ENCODE measurements around the gene GAPDH. TPM values are rescaled to one million over a fixed set of nuclear protein-coding genes. Genes with fewer than 3 reads are reported as not detected.
"Not testable (repeated sequence)": the region's sequence is repeated elsewhere in the genome, so short reads cannot be mapped to it uniquely, and the experiment has no call there.

Gene GAPDH
- total RNA-seq, 3 donors from 2014 or later = 4,635 to 5,387 (median 5,019) TPM

GRCh38 chr12:6547566-6547965 lies 13.2 kb downstream of the GAPDH start:
- no peaks in the 10 kb centered on the region for H3K27me3 Mint-ChIP-seq (ENCODE audit: low read depth)
- no peaks in the 10 kb centered on the region for H3K9me3 Mint-ChIP-seq
- DNase-seq (no peak), ATAC-seq (no peak)
- no peak overlapping the region for H3K4me3 Mint-ChIP-seq
- H3K4me1 Mint-ChIP-seq (ENCODE audit: low read depth) = peaks cover 9% of the 10 kb centered on the region
- H3K36me3 Mint-ChIP-seq (ENCODE audit: insufficient read depth) = peaks cover 15% of the 10 kb centered on the region

DNA sequence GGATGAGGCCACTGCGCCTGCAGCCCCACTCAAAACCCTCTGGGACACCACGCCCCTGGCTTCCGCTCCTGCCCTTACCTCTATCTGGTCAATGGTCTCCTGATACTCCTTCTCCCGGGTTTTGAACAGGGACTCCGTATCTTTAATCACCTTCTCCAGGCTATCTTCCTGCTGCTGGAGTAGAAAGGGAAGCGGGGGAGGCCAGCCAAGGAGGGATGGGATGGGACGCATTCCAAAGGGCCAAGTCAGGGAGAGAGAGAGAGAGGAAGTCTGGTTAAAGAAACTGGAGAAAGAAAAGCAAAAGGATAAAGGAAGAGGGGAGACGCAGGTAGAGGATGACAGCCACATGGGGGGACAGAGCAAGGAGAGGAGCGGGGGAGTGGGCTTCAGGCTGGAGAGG lies 13.7 kb downstream of the GAPDH start:
- Mint-ChIP-seq H3K36me3 (ENCODE audit: insufficient read depth) (peaks cover 17% of the 10 kb centered on the region), H3K4me3 (no peak overlapping the region), H3K27me3 (ENCODE audit: low read depth) (no peaks in the 10 kb centered on the region), H3K4me1 (ENCODE audit: low read depth) (peaks cover 12% of the 10 kb centered on the region), H3K9me3 (no peaks in the 10 kb centered on the region)
- DNase-seq (no peak), ATAC-seq (no peak)

- H3K36me3 Mint-ChIP-seq (ENCODE audit: insufficient read depth) = peaks cover 17% of the 10 kb centered on the region
- H3K27me3 Mint-ChIP-seq (ENCODE audit: low read depth) = no peaks in the 10 kb centered on the region
- DNase-seq (no peak), ATAC-seq (no peak)
- H3K4me3 Mint-ChIP-seq = no peak overlapping the region
- peaks cover 17% of the 10 kb centered on the region for H3K4me1 Mint-ChIP-seq (ENCODE audit: low read depth)
- no peaks in the 10 kb centered on the region for H3K9me3 Mint-ChIP-seq
Measured at GRCh38 chr12:6548556-6548955, 14.2 kb downstream of the GAPDH start.

- Mint-ChIP-seq H3K4me1 (ENCODE audit: low read depth) (peaks cover 21% of the 10 kb centered on the region), H3K27me3 (ENCODE audit: low read depth) (no peaks in the 10 kb centered on the region), H3K4me3 (no peak overlapping the region), H3K9me3 (no peaks in the 10 kb centered on the region), H3K36me3 (ENCODE audit: insufficient read depth) (peaks cover 17% of the 10 kb centered on the region)
- ATAC-seq (no peak), DNase-seq (no peak)
Measured at GRCh38 chr12:6548966-6549683, 14.8 kb downstream of the GAPDH start.

DNA sequence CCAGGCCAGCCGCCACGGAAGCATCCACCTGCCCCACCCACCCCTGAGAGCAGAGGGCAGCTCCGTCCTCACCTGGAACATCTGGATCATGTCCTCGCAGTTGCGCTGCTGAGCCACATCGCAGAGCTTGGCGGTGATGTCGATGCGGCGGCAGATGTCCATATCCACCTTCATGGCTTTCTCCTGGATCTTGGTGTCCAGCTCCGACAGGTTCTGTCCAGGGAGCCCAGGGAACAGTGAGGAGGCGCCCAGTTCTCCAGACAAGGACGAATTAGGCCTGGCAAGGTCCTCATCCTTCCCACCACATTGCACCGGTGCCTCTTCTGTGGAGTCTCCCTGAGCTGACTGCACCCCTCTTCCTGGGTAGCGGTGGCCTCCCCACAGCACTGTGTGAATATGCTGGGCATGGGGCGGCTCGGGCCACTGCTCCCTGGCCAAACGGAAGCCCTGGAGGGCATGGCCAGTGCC lies 15.4 kb downstream of the GAPDH start:
- Mint-ChIP-seq H3K27me3 (ENCODE audit: low read depth) (no peaks in the 10 kb centered on the region), H3K9me3 (no peaks in the 10 kb centered on the region), H3K36me3 (ENCODE audit: insufficient read depth) (peaks cover 17% of the 10 kb centered on the region), H3K4me3 (no peak overlapping the region), H3K4me1 (ENCODE audit: low read depth) (peaks cover 27% of the 10 kb centered on the region)
- ATAC-seq (no peak), DNase-seq (no peak)

DNA sequence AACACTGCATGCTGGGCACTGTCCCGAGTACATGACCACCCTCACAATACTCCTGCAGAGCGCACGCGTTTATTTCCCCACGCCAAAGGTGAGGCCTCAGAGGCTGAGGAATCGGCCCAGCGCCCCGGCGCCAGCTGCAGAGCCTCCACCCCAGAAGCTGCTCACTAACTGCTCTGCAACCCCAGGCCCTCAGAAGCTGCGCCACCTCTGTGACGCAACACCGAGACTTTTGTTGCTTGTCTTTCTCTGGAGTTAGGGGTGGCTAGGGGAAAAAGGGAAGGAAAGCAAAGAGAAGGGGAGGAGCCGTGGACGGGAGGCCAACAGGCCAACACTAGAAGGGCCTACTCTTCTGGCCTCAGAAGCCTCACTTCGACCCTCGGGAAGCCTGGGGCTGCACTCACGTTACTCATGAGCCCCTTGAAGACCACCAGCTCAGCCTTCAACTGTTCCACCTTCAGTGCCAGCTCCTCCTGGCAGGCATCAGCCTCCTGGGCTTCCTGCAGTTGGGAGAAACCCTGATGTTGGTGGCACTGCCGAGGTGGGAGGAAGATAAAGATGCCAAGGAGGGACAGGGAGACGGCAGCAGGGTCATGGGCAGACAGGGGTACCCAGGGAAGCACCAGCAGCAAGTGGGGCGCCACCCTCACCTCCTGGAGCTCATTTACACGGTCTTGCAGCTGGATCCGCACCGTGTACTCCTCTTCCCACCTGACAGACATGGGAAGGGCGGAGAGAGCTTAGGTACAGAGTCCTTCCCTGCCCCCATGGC lies 16.2 kb downstream of the GAPDH start:
- Mint-ChIP-seq H3K9me3 (no peaks in the 10 kb centered on the region), H3K4me1 (ENCODE audit: low read depth) (peaks cover 33% of the 10 kb centered on the region), H3K36me3 (ENCODE audit: insufficient read depth) (peaks cover 17% of the 10 kb centered on the region), H3K4me3 (no peak overlapping the region), H3K27me3 (ENCODE audit: low read depth) (no peaks in the 10 kb centered on the region)
- ATAC-seq (no peak), DNase-seq (no peak)

GRCh38 chr12:6551063-6551461 lies 16.7 kb downstream of the GAPDH start:
- no peaks in the 10 kb centered on the region for H3K9me3 Mint-ChIP-seq
- ATAC-seq (no peak), DNase-seq (no peak)
- peaks cover 33% of the 10 kb centered on the region for H3K4me1 Mint-ChIP-seq (ENCODE audit: low read depth)
- H3K36me3 Mint-ChIP-seq (ENCODE audit: insufficient read depth) = peaks cover 11% of the 10 kb centered on the region
- no peaks in the 10 kb centered on the region for H3K27me3 Mint-ChIP-seq (ENCODE audit: low read depth)
- no peak overlapping the region for H3K4me3 Mint-ChIP-seq

DNA sequence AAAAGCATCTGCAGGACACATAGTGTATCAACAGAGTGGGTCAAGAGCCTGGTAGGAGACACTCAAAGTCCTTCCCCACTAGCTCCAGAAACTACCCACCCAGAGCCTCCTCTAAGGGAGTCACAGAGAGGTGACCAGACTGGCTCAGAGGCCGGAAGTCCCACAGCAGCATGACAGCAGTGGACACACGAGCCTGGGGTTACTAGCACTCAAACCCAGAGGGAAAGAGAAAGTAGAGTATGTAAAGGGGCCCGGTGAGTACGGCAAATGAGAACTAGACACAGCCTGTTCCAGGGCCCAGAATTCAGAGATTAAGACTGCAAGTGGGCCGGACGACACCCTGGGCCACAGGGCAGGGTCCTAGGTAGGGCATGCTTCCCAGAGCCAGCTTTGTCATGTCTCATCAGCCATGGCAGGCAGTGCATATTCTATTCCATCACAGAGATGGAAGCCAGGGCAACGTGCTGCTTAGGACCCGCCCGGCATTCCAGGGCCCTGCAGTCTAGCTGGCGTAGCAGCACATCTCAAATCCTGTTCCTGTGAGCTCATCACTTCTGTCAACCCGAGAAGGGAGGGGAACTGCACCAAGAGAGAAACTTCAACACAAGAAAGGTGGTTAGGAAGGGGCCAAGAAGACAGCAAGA lies 17.3 kb downstream of the GAPDH start:
- ATAC-seq = no peak
- H3K9me3 Mint-ChIP-seq = no peaks in the 10 kb centered on the region
- no peak overlapping the region for H3K4me3 Mint-ChIP-seq
- peaks cover 13% of the 10 kb centered on the region for H3K36me3 Mint-ChIP-seq (ENCODE audit: insufficient read depth)
- peaks cover 36% of the 10 kb centered on the region for H3K4me1 Mint-ChIP-seq (ENCODE audit: low read depth)
- H3K27me3 Mint-ChIP-seq (ENCODE audit: low read depth) = no peaks in the 10 kb centered on the region
- no peak for DNase-seq

GRCh38 chr12:6552140-6552551 lies 17.8 kb downstream of the GAPDH start:
- Mint-ChIP-seq H3K36me3 (ENCODE audit: insufficient read depth) (peaks cover 15% of the 10 kb centered on the region), H3K4me1 (ENCODE audit: low read depth) (peaks cover 37% of the 10 kb centered on the region), H3K4me3 (no peak overlapping the region), H3K27me3 (ENCODE audit: low read depth) (no peaks in the 10 kb centered on the region), H3K9me3 (no peaks in the 10 kb centered on the region)
- DNase-seq = no peak
- no peak for ATAC-seq

- ATAC-seq = no peak
- H3K4me3 Mint-ChIP-seq = peak overlapping the region; percentile 37
- no peak for DNase-seq
- H3K4me1 Mint-ChIP-seq (ENCODE audit: low read depth) = peaks cover 37% of the 10 kb centered on the region
- H3K36me3 Mint-ChIP-seq (ENCODE audit: insufficient read depth) = peaks cover 14% of the 10 kb centered on the region
- H3K9me3 Mint-ChIP-seq = no peaks in the 10 kb centered on the region
- H3K27me3 Mint-ChIP-seq (ENCODE audit: low read depth) = no peaks in the 10 kb centered on the region
Measured at GRCh38 chr12:6553051-6553868, 18.9 kb downstream of the GAPDH start.

GRCh38 chr12:6554168-6555017 lies 20.1 kb downstream of the GAPDH start:
- ATAC-seq (peak; percentile 64 to 69), DNase-seq (peak; percentile 63)
- H3K4me1 Mint-ChIP-seq (ENCODE audit: low read depth) = peaks cover 40% of the 10 kb centered on the region
- no peaks in the 10 kb centered on the region for H3K9me3 Mint-ChIP-seq
- no peaks in the 10 kb centered on the region for H3K27me3 Mint-ChIP-seq (ENCODE audit: low read depth)
- H3K36me3 Mint-ChIP-seq (ENCODE audit: insufficient read depth) = peaks cover 10% of the 10 kb centered on the region
- H3K4me3 Mint-ChIP-seq = peak overlapping the region; percentile 88

GRCh38 chr12:6555018-6555691 lies 20.8 kb downstream of the GAPDH start:
- H3K27me3 Mint-ChIP-seq (ENCODE audit: low read depth) = no peaks in the 10 kb centered on the region
- peak overlapping the region; percentile 88 for H3K4me3 Mint-ChIP-seq
- peaks cover 17% of the 10 kb centered on the region for H3K36me3 Mint-ChIP-seq (ENCODE audit: insufficient read depth)
- no peaks in the 10 kb centered on the region for H3K9me3 Mint-ChIP-seq
- DNase-seq = no peak
- peak; percentile 5 to 9 for ATAC-seq
- peaks cover 40% of the 10 kb centered on the region for H3K4me1 Mint-ChIP-seq (ENCODE audit: low read depth)

GRCh38 chr12:6556496-6556817 lies 22.1 kb downstream of the GAPDH start:
- peak overlapping the region; percentile 88 for H3K4me3 Mint-ChIP-seq
- not testable (repeated sequence) for H3K27me3 Mint-ChIP-seq (ENCODE audit: low read depth); DNase-seq; H3K9me3 Mint-ChIP-seq; ATAC-seq
- peaks cover 21% of the 10 kb centered on the region for H3K36me3 Mint-ChIP-seq (ENCODE audit: insufficient read depth)
- H3K4me1 Mint-ChIP-seq (ENCODE audit: low read depth) = peaks cover 41% of the 10 kb centered on the region
